ENCODE measurements around the gene CHST8. TPM values are rescaled to one million over a fixed set of nuclear protein-coding genes. Genes with fewer than 3 reads are reported as not detected.
A peak's percentile ranks its signal among the peaks of the same experiment; 100 is the strongest.

The CHST8 gene
- total and polyA plus RNA-seq, 2 of the 13 experiments (the other 11 are each of a cell fraction or from before 2014, with no cell fraction given): not detected

DNA sequence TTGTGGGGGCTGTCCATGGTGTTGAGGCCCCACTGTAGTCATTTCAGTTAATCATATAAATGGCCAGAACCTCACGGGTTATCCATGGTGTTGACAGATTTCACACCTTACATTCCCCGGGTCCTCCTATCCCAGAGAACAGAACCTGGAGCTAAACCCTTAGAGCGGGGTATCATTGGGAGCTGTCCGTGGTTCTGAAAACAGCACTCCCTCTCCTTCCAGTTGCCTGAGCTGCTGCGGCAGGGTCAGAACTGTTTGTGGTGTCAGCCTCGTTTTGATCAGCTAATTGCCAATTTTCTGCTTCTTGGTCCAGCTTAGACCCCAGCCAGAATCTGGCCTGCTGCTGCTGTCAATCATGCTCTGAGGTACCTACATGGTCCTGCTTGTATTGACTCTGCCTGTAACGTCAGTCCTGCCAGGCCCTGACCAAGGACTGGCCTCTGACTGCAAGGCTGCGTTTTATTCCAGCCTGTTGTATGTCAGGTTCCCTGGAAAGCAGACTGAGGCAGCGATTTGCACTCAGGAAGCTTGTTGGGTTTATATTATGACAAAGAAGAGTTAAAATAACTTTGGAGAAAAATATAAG is 119.2 kb downstream of the CHST8 start (continued):
- TF ChIP-seq, protein P1, sequence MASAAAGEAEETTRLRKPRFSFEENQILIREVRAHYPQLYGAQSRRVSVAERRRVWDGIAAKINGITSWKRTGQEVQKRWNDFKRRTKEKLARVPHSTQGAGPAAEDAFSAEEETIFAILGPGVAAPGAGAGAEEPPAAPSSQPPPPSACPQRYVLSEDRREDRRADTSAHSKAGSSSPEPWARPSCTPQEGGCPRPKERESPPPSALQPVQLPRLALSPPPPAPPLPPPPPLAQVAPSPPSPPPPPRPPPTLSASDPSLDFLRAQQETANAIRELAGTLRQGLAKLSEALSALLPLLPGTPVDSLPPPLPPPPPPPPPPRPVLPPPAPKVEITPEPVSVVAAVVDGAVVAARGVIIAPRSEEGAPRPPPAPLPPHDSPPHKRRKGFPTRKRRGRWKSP (CRISPR knock-in tag; IDR thresholded peaks at IDR 0.05): 0 out of 2 replicates have a peak, but pooled peaks have one; percentile 56
- TF ChIP-seq ZNF224 (CRISPR knock-in tag; IDR thresholded peaks at IDR 0.05) (no peak), ZNF724P (CRISPR knock-in tag; IDR thresholded peaks at IDR 0.05; ENCODE audit: borderline replicate concordance) (no peak), MBD4 (IDR thresholded peaks at IDR 0.05; ENCODE audit: borderline replicate concordance, low read length) (no peak), ZNF207 (IDR thresholded peaks at IDR 0.05; ENCODE audit: borderline replicate concordance) (no peak), ZNF773 (CRISPR knock-in tag; IDR thresholded peaks at IDR 0.05; ENCODE audit: borderline replicate concordance) (peak; percentile 64; the same call in 1 of the 2 replicates), KLF12 (CRISPR knock-in tag; IDR thresholded peaks at IDR 0.05; ENCODE audit: borderline replicate concordance) (0 out of 2 replicates have a peak, but pooled peaks have one; percentile 35), TAF1 (CRISPR knock-in tag; IDR thresholded peaks at IDR 0.05) (no peak), ZNF343 (CRISPR knock-in tag; IDR thresholded peaks at IDR 0.05) (no peak), ZNF597 (CRISPR knock-in tag; IDR thresholded peaks at IDR 0.05) (no peak), GTF3A (CRISPR knock-in tag; conservative IDR thresholded peaks at IDR 0.05) (no peak), FOSL2 (CRISPR knock-in tag; IDR thresholded peaks at IDR 0.05) (0 out of 2 replicates have a peak, but pooled peaks have one; percentile 14), ZSCAN30 (CRISPR knock-in tag; IDR thresholded peaks at IDR 0.05) (no peak), HMGA1 (CRISPR knock-in tag; conservative IDR thresholded peaks at IDR 0.05) (no peak), MED1 (CRISPR knock-in tag; IDR thresholded peaks at IDR 0.05) (0 out of 2 replicates have a peak, but pooled peaks have one; percentile 21), SRY (CRISPR knock-in tag; IDR thresholded peaks at IDR 0.05) (peak; percentile 84; the same call in 1 of the 2 replicates), KAT8 (CRISPR knock-in tag; IDR thresholded peaks at IDR 0.05) (peak; percentile 32; the same call in 1 of the 2 replicates), HIVEP1 (CRISPR knock-in tag; IDR thresholded peaks at IDR 0.05) (no peak), ZNF12 (CRISPR knock-in tag; IDR thresholded peaks at IDR 0.05) (0 out of 2 replicates have a peak, but pooled peaks have one; percentile 29), KMT2A (CRISPR knock-in tag; IDR thresholded peaks at IDR 0.05) (no peak), ZSCAN9 (CRISPR knock-in tag; IDR thresholded peaks at IDR 0.05; ENCODE audit: borderline replicate concordance) (peak; percentile 91), NFKB2 (CRISPR knock-in tag; IDR thresholded peaks at IDR 0.05; ENCODE audit: borderline replicate concordance) (no peak)
- TF ChIP-seq, protein P2, sequence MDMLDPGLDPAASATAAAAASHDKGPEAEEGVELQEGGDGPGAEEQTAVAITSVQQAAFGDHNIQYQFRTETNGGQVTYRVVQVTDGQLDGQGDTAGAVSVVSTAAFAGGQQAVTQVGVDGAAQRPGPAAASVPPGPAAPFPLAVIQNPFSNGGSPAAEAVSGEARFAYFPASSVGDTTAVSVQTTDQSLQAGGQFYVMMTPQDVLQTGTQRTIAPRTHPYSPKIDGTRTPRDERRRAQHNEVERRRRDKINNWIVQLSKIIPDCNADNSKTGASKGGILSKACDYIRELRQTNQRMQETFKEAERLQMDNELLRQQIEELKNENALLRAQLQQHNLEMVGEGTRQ (IDR thresholded peaks at IDR 0.05; ENCODE audit: low read depth, low read length): no peak
- TF ChIP-seq, protein P2 (CRISPR knock-in tag; IDR thresholded peaks at IDR 0.05; ENCODE audit: borderline replicate concordance): no peak
- TF ChIP-seq, protein P3, sequence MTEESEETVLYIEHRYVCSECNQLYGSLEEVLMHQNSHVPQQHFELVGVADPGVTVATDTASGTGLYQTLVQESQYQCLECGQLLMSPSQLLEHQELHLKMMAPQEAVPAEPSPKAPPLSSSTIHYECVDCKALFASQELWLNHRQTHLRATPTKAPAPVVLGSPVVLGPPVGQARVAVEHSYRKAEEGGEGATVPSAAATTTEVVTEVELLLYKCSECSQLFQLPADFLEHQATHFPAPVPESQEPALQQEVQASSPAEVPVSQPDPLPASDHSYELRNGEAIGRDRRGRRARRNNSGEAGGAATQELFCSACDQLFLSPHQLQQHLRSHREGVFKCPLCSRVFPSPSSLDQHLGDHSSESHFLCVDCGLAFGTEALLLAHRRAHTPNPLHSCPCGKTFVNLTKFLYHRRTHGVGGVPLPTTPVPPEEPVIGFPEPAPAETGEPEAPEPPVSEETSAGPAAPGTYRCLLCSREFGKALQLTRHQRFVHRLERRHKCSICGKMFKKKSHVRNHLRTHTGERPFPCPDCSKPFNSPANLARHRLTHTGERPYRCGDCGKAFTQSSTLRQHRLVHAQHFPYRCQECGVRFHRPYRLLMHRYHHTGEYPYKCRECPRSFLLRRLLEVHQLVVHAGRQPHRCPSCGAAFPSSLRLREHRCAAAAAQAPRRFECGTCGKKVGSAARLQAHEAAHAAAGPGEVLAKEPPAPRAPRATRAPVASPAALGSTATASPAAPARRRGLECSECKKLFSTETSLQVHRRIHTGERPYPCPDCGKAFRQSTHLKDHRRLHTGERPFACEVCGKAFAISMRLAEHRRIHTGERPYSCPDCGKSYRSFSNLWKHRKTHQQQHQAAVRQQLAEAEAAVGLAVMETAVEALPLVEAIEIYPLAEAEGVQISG (CRISPR knock-in tag; IDR thresholded peaks at IDR 0.05): peak; percentile 51

Data from HepG2 (cell line).